Measurements from ENCODE around the gene TRIML1. TPM values are rescaled to one million over a fixed set of nuclear protein-coding genes. Genes with fewer than 3 reads are reported as not detected.

The TRIML1 gene
- total and polyA plus RNA-seq, 10 of the 15 experiments (the other 5 are each of a cell fraction or from before 2014, with no cell fraction given): not detected

GRCh38 chr4:188161167-188161566 is 21.9 kb downstream of the TRIML1 start:
- CTCF ChIA-PET: no interaction called here
- no peak for ATAC-seq
- POLR2A ChIA-PET: no interaction called here
- no peak overlapping the region for H3K4me3 ChIP-seq
- no peak for DNase-seq (ENCODE audit: low read depth, low spot score)
- no peaks in the 10 kb centered on the region for H4K20me1 ChIP-seq (ENCODE audit: control insufficient read depth, insufficient read depth)
- no peaks in the 10 kb centered on the region for H3K79me2 ChIP-seq (ENCODE audit: control insufficient read depth, insufficient read depth, low read length)
- no peaks in the 10 kb centered on the region for H3K27me3 ChIP-seq (replicated peaks in 1 of 2; ENCODE audit: control insufficient read depth in 2 of 2, insufficient read depth in 2 of 2, low read length in 1 of 2)
- H3K9me3 ChIP-seq (replicated peaks; ENCODE audit: control insufficient read depth, insufficient read depth, low read length): no peaks in the 10 kb centered on the region; the same call in 2 of the 3 replicates
- no peaks in the 10 kb centered on the region for H3K36me3 ChIP-seq (ENCODE audit: control insufficient read depth in 2 of 2, insufficient read depth in 2 of 2, low read length in 1 of 2)
- intact Hi-C loops (cut with micrococcal nuclease; ENCODE audit: unreplicated experiment): no loop called here
- no TSS peak for BruUV-seq (replicated peaks)
- RAD21 ChIA-PET (ENCODE audit: unreplicated experiment): interaction anchor here (0.7 kb wide), 1 partner anchor 227 kb away, joined by 3 read pairs; no protein-coding TSS in a partner anchor
- SMC1A ChIA-PET (ENCODE audit: uncharacterized antibody, unreplicated experiment): interaction anchor here (1.0 kb wide), 1 partner anchor 8 kb away, joined by 3 read pairs; no protein-coding TSS in a partner anchor
- H3K27ac ChIP-seq (ENCODE audit: control insufficient read depth, insufficient read depth): no peak overlapping the region
- no peak for TF ChIP-seq LARP7 (IDR thresholded peaks at IDR 0.05)
- TF ChIP-seq MAX (IDR thresholded peaks at IDR 0.05; ENCODE audit: low read depth, low read length): no peak
- H2AFZ ChIP-seq (ENCODE audit: control insufficient read depth, low read depth, low read length): no peak overlapping the region
- FAIRE-seq: no peak
- H3K4me2 ChIP-seq (ENCODE audit: control insufficient read depth, insufficient read depth): no peak overlapping the region
- WGBS (ENCODE audit: insufficient coverage, insufficient replicate concordance, low lambda C conversion rate, missing lambda C conversion rate): 23% methylated on average over 6 of the region's 6 CpGs
- H3K4me1 ChIP-seq (ENCODE audit: control insufficient read depth, insufficient read depth, low read length): no peaks in the 10 kb centered on the region
- no peak overlapping the region for H3K9ac ChIP-seq (ENCODE audit: control insufficient read depth, insufficient read depth, low read length)
- in situ Hi-C loops (cut with MboI): no loop called here

- no TSS peak for BruUV-seq (replicated peaks)
- ChIA-PET RAD21 (ENCODE audit: unreplicated experiment) (no interaction called here), SMC1A (ENCODE audit: uncharacterized antibody, unreplicated experiment) (interaction anchor here (1.2 kb wide), 1 partner anchor 26 kb away, joined by 3 read pairs; no protein-coding TSS in a partner anchor), CTCF (no interaction called here), POLR2A (no interaction called here)
- no peak overlapping the region for H3K4me2 ChIP-seq (ENCODE audit: control insufficient read depth, insufficient read depth)
- H3K9ac ChIP-seq (ENCODE audit: control insufficient read depth, insufficient read depth, low read length): no peak overlapping the region
- H3K27me3 ChIP-seq (replicated peaks in 1 of 2; ENCODE audit: control insufficient read depth in 2 of 2, insufficient read depth in 2 of 2, low read length in 1 of 2): no peaks in the 10 kb centered on the region
- 37% methylated on average over 6 of the region's 6 CpGs for WGBS (ENCODE audit: insufficient coverage, insufficient replicate concordance, low lambda C conversion rate, missing lambda C conversion rate)
- in situ Hi-C loops (cut with MboI): no loop called here
- ATAC-seq (no peak), DNase-seq (ENCODE audit: low read depth, low spot score) (no peak), FAIRE-seq (no peak)
- intact Hi-C loops (cut with micrococcal nuclease; ENCODE audit: unreplicated experiment): no loop called here
- no peaks in the 10 kb centered on the region; the same call in 2 of the 3 replicates for H3K9me3 ChIP-seq (replicated peaks; ENCODE audit: control insufficient read depth, insufficient read depth, low read length)
- H3K79me2 ChIP-seq (ENCODE audit: control insufficient read depth, insufficient read depth, low read length): no peaks in the 10 kb centered on the region
- H4K20me1 ChIP-seq (ENCODE audit: control insufficient read depth, insufficient read depth): no peaks in the 10 kb centered on the region
- no peak overlapping the region for H3K4me3 ChIP-seq
- no peak overlapping the region for H3K27ac ChIP-seq (ENCODE audit: control insufficient read depth, insufficient read depth)
- H2AFZ ChIP-seq (ENCODE audit: control insufficient read depth, low read depth, low read length): no peak overlapping the region
- TF ChIP-seq ZBTB33 (IDR thresholded peaks at IDR 0.05): no peak
- no peaks in the 10 kb centered on the region for H3K4me1 ChIP-seq (ENCODE audit: control insufficient read depth, insufficient read depth, low read length)
- H3K36me3 ChIP-seq (ENCODE audit: control insufficient read depth in 2 of 2, insufficient read depth in 2 of 2, low read length in 1 of 2): no peaks in the 10 kb centered on the region
Observed at GRCh38 chr4:188162698-188163097, 23.5 kb downstream of the TRIML1 start.

Data from GM12878 (cell line).